Ishikawa (cell line): ENCODE results near the gene ATP2A2.

ENCODE experiments used
- CEBPB ChIP-seq: IDR thresholded peaks from 2 replicates; pipeline ENCODE4 v1.6.1; 2012
- EGR1 ChIP-seq: IDR thresholded peaks from 2 replicates; pipeline ENCODE4 v1.6.1; 2012
- EP300 ChIP-seq: IDR thresholded peaks from 2 replicates; pipeline ENCODE4 v1.6.1; 2012; ENCODE audit warnings: borderline replicate concordance
- RAD21 ChIP-seq: IDR thresholded peaks from 2 replicates; pipeline ENCODE4 v1.6.1; 2012; ENCODE audit warnings: low read depth
- TAF1 ChIP-seq: IDR thresholded peaks from 2 replicates; pipeline ENCODE4 v1.6.1; 2012; ENCODE audit warnings: low read depth, mild to moderate bottlenecking
- TCF12 ChIP-seq: IDR thresholded peaks from 2 replicates; pipeline ENCODE4 v1.6.1; 2012; ENCODE audit warnings: low read depth
- YY1 ChIP-seq: IDR thresholded peaks from 2 replicates; pipeline ENCODE4 v1.6.1; 2012; ENCODE audit warnings: low read depth
- TF ChIP-seq, protein P1 (sequence below): IDR thresholded peaks from 2 replicates; pipeline ENCODE4 v1.6.1; 2012
- TF ChIP-seq, protein P2 (sequence below): IDR thresholded peaks from 2 replicates; pipeline ENCODE4 v1.6.1; 2012

DNA sequence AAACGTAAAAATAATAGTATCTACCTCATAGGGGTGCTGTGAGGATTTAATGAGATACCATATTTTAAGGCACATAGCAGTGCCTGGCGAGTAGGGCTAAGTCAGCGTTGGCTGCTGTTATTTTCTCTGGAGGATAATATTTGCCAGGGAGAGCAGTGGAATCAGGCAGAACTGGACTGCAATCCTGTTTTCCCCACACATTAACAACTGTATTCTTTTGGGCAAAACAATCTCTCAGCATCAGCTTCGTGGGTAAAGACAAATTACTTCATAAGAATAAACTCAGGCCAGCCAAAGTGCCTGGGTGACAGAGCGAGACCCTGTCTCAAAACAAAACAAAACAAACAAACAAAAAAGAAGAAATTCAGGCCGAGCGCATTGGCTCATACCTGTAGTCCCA is 29.7 kb upstream of the ATP2A2 start:
- TF ChIP-seq TAF1, result no peak
- no peak for TF ChIP-seq YY1
- TF ChIP-seq, protein P1, sequence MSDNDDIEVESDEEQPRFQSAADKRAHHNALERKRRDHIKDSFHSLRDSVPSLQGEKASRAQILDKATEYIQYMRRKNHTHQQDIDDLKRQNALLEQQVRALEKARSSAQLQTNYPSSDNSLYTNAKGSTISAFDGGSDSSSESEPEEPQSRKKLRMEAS, result no peak
- TF ChIP-seq RAD21, result no peak
- no peak for TF ChIP-seq CEBPB
- TF ChIP-seq EP300, result no peak
- no peak for TF ChIP-seq EGR1
- no peak for TF ChIP-seq TCF12
- TF ChIP-seq, protein P2, sequence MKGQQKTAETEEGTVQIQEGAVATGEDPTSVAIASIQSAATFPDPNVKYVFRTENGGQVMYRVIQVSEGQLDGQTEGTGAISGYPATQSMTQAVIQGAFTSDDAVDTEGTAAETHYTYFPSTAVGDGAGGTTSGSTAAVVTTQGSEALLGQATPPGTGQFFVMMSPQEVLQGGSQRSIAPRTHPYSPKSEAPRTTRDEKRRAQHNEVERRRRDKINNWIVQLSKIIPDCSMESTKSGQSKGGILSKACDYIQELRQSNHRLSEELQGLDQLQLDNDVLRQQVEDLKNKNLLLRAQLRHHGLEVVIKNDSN, result no peak
